Muscle of arm (tissue), 12 donors: Measurements from ENCODE around the gene SPIRE1. TPM values are rescaled to one million over a fixed set of nuclear protein-coding genes. Genes with fewer than 3 reads are reported as not detected.
"Not testable (repeated sequence)": the region's sequence is repeated elsewhere in the genome, so short reads cannot be mapped to it uniquely, and the experiment has no call there.

Experiments used
- DNase-seq: peaks from one replicate; pipeline ENCODE4 v3.0.0-alpha.2; 2013
- polyA plus RNA-seq, 12 donors: library from polyadenylated mRNA; unstranded; fragments of 120-200 nt; gene quantifications; one replicate each; pipeline ENCODE4 v1.2.1, GENCODE V29; 2013; ENCODE audit not compliant: insufficient read length in 12 of 12

Gene SPIRE1
- polyA plus RNA-seq, 12 donors = 11.5 to 15.7 (median 13.6) TPM; not detected in 1

- DNase-seq = no peak
Observed at GRCh38 chr18:12421732-12422131, 236.2 kb downstream of the SPIRE1 start.

GRCh38 chr18:12420821-12421421, 237.0 kb downstream of the SPIRE1 start:
- peak; percentile 46 for DNase-seq

DNA sequence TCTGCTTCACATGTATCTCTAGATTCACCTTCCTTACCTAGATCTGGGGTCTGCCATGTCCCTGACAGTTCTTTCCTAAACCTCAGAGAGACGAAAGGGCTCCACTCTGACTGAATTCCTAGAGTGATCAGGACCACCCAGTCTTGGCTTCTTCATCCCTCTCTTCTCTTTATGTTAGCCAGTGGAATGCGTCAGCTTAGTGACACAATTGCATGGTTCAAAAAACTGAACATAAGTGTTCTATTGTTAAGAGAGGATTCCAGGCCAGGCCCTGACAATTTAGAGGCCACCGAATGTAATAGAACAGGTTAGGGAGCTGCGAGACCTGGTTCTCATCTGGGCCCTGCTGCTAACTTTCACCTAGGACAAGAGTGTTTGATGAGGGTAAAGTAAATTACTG, 240.2 kb downstream of the SPIRE1 start:
- no peak for DNase-seq

- DNase-seq = no peak
Observed at GRCh38 chr18:12416098-12416729, 241.7 kb downstream of the SPIRE1 start.

DNA sequence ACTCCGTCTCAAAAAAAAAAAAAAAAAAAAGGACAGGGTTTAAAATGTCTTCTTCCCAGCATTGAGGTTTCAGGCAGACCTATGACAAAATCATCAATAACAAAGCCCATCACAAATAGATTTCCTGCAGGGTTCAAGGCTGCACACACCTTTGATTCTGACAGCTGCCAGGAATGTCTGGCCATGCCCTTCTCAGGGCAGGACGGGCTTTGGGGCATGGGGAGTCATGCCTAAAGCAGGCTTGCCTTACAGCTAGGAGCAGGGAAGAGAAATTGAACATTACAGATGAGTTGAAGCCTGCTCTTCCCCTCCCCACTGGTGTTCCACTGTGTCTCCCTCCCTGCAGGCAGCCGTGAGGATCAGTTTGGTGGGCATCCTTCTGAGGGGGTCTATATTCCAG, 246.5 kb downstream of the SPIRE1 start:
- DNase-seq = no peak

DNA sequence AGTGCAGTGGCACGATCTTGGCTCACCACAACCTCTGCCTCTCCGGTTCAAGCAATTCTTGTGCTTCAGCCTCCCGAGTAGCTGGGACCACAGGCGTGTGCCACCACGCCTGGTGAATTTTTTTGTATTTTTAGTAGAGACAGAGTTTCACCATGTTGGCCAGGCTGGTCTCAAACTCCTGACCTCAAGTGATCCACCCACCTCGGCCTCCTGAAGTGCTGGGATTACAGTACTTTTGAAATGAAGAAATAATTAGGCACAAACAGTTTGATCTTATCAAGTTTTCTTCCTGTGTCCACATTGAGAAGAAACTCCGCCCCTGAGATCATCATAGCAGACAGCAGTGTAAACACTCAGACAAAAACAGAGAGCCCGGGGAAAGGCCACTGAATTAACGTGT, 247.2 kb downstream of the SPIRE1 start:
- DNase-seq = not testable (repeated sequence)

DNA sequence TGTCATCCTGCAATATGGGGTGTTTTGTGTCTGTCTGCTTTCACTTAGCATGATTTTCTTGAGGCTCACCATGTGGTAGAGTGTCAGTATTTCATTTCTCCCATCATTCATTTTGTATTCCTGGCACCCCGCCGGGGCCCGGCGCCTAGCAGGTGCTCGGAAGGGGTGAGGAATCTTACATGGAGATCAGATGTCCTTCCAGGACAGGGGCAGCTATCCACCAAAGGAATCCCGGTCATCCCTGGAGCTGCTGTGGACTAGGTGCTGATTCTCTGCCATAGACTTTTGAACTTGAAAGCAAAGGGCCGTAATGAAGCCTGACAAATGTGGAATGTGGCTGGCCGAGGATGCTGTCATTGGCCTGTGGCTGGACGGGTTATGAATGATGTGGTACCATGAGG, 247.8 kb downstream of the SPIRE1 start:
- DNase-seq = no peak

GRCh38 chr18:12409469-12409868, 248.4 kb downstream of the SPIRE1 start:
- DNase-seq = no peak

DNA sequence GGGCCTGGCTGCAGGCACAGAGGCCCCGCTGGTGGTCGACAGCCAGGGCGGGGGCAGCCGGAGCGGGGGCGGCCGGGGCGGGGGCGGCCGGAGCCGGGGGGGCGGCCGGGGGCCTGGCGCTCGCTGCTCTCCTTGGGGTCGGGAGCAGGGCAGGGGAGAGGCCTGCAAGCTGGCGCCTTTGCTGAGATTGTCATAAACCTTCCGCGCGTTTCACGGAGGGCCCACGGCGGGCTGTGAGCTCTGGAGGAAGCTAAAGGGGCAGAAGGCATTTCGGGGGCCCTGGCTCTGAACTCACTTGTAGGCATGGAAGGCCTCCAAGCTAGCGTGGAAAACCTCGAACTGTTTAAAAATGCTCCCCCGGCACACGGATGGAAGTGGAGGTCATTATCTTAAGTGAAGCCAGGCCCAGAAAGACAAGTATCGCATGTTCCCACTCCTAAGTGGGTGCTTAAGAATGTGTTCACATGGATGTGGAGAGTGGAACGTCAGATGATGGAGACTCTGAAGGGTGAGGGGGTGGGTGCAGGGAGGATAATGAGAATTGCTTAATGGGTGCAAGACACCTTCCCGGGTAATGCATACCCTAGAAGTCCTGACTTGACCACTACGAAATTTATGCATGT, 249.5 kb downstream of the SPIRE1 start:
- peak; percentile 27 for DNase-seq

DNA sequence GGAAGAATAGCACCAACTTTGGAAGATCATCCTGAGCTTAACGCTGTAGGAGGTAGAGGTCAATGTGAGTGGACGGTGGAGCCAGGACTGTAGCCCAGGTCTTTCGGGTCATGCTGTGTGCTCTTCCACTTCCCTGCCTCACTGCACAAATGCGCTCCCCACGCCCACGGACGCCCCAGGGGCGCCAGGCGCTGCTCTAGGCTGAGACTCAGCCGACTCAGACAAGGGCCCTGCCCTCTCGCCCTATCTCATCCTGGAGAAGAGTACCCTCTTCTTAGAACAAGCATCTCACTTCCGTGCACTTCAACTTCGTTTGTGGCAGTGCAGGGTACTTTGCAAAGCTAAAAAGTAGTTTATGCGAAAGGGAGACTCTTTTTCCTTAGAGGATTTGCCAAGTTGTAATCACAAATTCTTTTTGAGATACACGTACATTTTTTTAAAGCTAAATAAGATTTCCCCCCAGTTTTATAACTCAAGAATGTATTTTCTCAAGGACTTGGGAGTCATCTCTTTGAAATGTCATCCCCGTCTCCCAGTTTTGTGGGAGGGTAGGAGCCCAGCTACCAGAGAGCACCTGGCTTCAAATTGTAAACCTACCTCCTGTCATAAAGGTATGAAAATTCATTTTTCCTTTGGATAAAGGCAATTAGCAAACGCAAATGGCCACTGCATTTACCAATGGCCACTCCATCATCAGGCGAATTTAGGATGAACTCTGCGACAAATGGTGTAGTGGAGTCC, 251.4 kb downstream of the SPIRE1 start:
- no peak for DNase-seq

GRCh38 chr18:12405066-12405465, 252.8 kb downstream of the SPIRE1 start:
- no peak for DNase-seq

DNA sequence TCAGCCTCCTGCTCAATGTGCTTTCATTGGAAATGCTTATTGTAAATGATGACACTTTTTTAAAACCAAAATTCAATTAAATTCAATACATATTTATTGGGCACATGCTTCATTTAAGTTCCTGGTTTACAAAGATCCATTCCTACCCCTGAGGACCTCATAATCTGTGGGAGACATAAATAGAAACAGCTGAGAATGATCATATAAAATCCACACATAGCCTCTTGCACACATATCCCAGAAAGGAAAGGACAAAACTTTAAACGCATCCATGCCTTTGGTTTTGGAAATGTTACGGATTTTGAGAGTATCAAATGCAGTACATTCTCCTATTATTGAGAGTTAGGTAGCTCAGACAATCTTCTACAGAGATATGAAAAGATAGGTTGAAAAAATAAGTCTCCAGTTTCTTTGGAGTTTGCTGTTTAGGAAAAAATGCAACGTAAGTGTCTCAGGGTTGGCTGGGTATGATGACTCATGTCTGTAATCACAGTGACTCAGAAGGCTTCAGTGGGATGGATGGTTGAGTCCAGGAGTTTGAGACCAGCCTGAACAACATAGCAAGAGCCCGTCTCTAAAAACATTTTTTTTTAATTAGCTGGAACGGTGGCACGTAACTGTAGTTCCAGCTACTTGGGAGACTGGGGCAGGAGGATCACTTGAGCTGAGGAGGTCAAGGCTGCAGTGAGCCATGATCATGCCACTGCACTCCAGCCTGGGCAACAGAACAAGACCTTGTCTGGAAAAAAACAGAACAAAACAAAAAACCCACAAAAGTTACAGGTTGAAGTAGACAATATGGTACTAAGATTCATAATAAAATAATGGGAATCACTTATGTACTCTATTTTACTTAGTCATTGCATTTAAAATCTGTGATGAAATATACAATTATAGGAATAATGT, 254.1 kb downstream of the SPIRE1 start:
- no peak for DNase-seq

DNA sequence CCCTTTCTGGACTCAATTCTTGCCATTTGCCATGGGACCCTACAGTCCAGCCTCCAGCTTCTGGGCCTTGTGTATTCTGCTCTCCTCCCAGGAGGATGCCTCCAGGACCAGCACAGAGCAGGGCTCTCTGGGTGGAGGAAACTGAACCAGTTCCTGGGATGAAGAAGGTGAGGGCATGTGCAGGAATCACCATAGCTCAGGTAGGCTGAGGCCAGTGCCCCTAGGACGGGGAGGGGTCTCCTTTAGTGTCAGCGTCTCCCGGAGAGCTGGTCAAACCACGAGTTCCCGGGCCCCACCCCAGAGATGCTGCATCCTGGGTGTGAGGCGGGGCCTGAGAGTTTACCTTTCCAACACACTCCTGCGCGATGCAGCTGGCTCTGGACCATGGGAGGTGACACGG, 256.0 kb downstream of the SPIRE1 start:
- DNase-seq = no peak

DNA sequence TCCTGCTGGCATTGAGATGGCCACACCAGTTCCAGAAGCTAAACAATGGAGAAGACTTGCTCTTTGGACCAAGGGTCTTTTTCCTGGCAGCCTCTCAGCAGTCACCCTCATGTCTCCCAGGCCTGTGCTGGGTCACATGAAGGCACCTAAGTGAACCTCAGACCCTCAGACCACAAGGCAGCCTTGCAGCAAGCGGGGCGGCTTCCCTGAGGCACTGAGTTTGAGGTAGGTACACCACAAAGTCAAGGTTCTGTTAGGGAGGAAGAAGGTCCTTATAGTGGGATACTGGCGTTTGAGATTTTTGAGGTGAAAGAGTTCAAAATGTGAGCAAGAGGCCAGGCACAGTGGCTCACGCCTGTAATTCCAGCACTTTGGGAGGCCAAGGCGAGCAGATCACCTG, 258.7 kb downstream of the SPIRE1 start:
- no peak for DNase-seq

DNA sequence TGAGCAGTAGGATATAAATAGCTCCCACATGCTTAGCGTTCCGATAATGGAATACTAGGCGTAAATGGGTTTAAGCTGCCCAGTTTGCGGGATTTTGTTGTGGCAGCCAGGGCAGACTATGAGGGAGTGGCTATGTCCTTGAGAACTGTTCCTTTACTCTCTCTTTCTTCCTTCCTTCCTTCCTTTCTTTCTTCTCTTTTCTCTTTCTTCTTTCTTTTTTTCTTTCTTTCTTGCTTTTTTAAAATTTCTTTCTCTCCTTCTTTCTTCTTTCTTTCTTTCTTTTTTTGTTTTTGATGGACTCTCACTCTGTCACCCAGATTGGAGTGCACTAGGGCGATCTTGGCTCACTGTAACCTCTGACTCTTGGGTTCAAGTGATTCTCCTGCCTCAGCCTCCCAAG, 259.3 kb downstream of the SPIRE1 start:
- DNase-seq = no peak

DNA sequence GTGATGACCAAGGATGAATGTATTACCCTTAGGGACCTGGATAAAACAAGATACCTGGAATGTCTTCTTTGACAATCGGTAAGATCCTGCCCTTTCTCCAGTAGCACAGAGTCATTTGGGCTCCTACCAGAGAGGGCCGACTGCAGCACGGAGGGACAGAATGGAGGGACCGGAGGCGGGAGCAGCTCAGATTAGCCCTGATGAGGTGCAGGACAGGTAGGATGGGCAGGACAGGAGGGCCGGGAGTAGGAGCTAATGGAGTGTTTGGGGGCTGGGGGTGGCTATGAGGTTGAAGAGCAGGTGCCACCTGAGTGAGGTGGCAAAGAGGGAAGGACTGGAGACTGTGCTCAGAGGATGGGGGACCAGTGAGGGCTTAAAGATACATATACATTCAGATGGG, 260.1 kb downstream of the SPIRE1 start:
- no peak for DNase-seq

- DNase-seq = no peak
Observed at GRCh38 chr18:12397254-12397653, 260.7 kb downstream of the SPIRE1 start.
